Neuronal stem cell (in vitro differentiated cells): ENCODE measurements around the gene CACNB2.

Experiments
- DNase-seq: peaks from one replicate; pipeline ENCODE4 v3.0.0-alpha.2; 2013; ENCODE audit warnings: low spot score
- H2AFZ ChIP-seq: one replicate; pipeline ENCODE4 v1.6.1; 2013; ENCODE audit warnings: mild to moderate bottlenecking, low read length, inconsistent platforms
- H2AK5ac ChIP-seq: 2 replicates; pipeline ENCODE4 v1.6.1; 2013; ENCODE audit warnings: low read depth, mild to moderate bottlenecking, inconsistent platforms, low read length, moderate library complexity, mixed read lengths
- H2BK120ac ChIP-seq: 2 replicates; pipeline ENCODE4 v1.6.1; 2013; ENCODE audit warnings: low read depth, mild to moderate bottlenecking, inconsistent platforms, low read length, moderate library complexity, mixed read lengths
- H2BK12ac ChIP-seq: one replicate; pipeline ENCODE4 v1.6.1; 2013; ENCODE audit warnings: low read length, inconsistent platforms
- H2BK15ac ChIP-seq: 2 replicates; pipeline ENCODE4 v1.6.1; 2013; ENCODE audit warnings: mild to moderate bottlenecking, low read length, inconsistent platforms, mixed read lengths
- H2BK5ac ChIP-seq: one replicate; pipeline ENCODE4 v1.6.1; 2013; ENCODE audit warnings: inconsistent platforms, mild to moderate bottlenecking, low read length, moderate library complexity
- H3K14ac ChIP-seq: one replicate; pipeline ENCODE4 v1.6.1; 2013; ENCODE audit warnings: low read length, inconsistent platforms
- H3K18ac ChIP-seq: 2 replicates; pipeline ENCODE4 v1.6.1; 2013; ENCODE audit warnings: low read length, inconsistent platforms
- H3K23ac ChIP-seq: 2 replicates; pipeline ENCODE4 v1.6.1; 2013; ENCODE audit warnings: low read depth, mild to moderate bottlenecking, mixed read lengths, low read length, inconsistent platforms; ENCODE audit not compliant: poor library complexity
- H3K27ac ChIP-seq: replicated peaks from 3 replicates; pipeline ENCODE4 v1.5.1; 2013; ENCODE audit warnings: low read length, inconsistent platforms
- H3K27me3 ChIP-seq, 3 experiments: 2 replicates each; pipeline ENCODE4 v1.6.1; 2013; ENCODE audit warnings: low read length in 3 of 3, mild to moderate bottlenecking in 2 of 3, inconsistent platforms in 1 of 3, low read depth in 1 of 3, mixed read lengths in 1 of 3, moderate library complexity in 1 of 3; ENCODE audit not compliant: control insufficient read depth in 3 of 3, insufficient read depth in 3 of 3
- H3K36me3 ChIP-seq, 2 donors: replicated peaks in 1 of 2; 2 replicates each; pipeline ENCODE4 v1.6.1; 2013; ENCODE audit warnings: low read length in 2 of 2; ENCODE audit not compliant: control insufficient read depth in 2 of 2, insufficient read depth in 2 of 2
- H3K4ac ChIP-seq: 2 replicates; pipeline ENCODE4 v1.6.1; 2013; ENCODE audit warnings: inconsistent platforms, mild to moderate bottlenecking, low read length, moderate library complexity
- H3K4me1 ChIP-seq, 2 donors: 1 replicate in 1 of 2; 2 replicates in 1 of 2; pipeline ENCODE4 v1.6.1; 2013; ENCODE audit warnings: low read length in 2 of 2, low read depth in 1 of 2; ENCODE audit not compliant: control insufficient read depth in 2 of 2, insufficient read depth in 1 of 2
- H3K4me2 ChIP-seq: one replicate; pipeline ENCODE4 v1.6.1; 2013; ENCODE audit warnings: mild to moderate bottlenecking, low read length, inconsistent platforms; ENCODE audit not compliant: insufficient read depth, poor library complexity, severe bottlenecking
- H3K4me3 ChIP-seq, 2 donors: 2 replicates each; pipeline ENCODE4 v1.5.1; 2013; ENCODE audit warnings: low read length in 2 of 2, mild to moderate bottlenecking in 2 of 2, inconsistent platforms in 1 of 2, moderate library complexity in 1 of 2
- H3K79me1 ChIP-seq: one replicate; pipeline ENCODE4 v1.6.1; 2013; ENCODE audit warnings: low read depth, mild to moderate bottlenecking, inconsistent platforms, low read length, moderate library complexity
- H3K9ac ChIP-seq: one replicate; pipeline ENCODE4 v1.6.1; 2013; ENCODE audit warnings: mild to moderate bottlenecking, low read depth, low read length, inconsistent platforms; ENCODE audit not compliant: poor library complexity
- H3K9me3 ChIP-seq, 2 donors: replicated peaks in 1 of 2; 2 replicates each; pipeline versions ENCODE3 to v1.6.1; 2013; ENCODE audit warnings: low read length in 2 of 2, mild to moderate bottlenecking in 2 of 2, inconsistent platforms in 1 of 2, low read depth in 1 of 2, mixed read lengths in 1 of 2, moderate library complexity in 1 of 2; ENCODE audit not compliant: control insufficient read depth in 2 of 2, insufficient read depth in 1 of 2
- H4K8ac ChIP-seq: one replicate; pipeline ENCODE4 v1.6.1; 2013; ENCODE audit warnings: low read depth, mild to moderate bottlenecking, inconsistent platforms, low read length, moderate library complexity
- H4K91ac ChIP-seq: one replicate; pipeline ENCODE4 v1.6.1; 2013; ENCODE audit warnings: low read length, low read depth, mild to moderate bottlenecking, inconsistent platforms; ENCODE audit not compliant: poor library complexity
- WGBS, 2 donors: extraction: QIAGEN DNeasy Blood & Tissue Kit; methylation state at CpG; one replicate each; pipeline ENCODE4 v1.1.7; 2013; ENCODE audit warnings: missing lambda C conversion rate in 2 of 2, mixed read lengths in 1 of 2; ENCODE audit not compliant: insufficient read length in 2 of 2, insufficient replicate concordance in 1 of 2; ENCODE audit errors: extremely low coverage in 2 of 2; 5-methylcytosine and 5-hydroxymethylcytosine counted together

The CACNB2 gene

DNA sequence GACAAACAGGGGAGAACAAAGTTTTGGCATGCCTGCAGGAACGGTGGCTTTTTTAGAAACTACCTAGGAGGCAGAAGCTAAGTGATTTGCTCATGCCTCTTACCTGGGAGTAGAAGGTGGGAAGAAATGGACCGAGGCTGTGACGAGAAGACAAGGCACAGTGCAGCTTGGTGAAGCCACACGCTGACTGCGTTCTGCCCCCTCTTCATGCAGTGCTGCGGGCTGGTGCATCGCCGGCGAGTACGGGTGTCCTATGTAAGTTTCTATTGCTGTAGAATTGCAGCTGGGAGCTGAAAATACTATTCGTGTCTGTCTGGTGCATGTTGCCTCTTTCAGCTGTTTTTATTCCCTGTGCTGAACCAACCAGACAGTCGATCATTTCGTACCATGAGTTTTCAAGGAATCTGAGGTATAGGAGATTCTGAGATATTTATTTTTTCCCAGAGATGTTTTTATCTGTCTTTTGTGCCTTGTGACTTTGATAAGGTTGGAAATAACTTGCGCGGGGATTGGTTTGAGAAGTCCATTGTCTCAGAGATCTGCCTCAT lies 120.9 kb downstream of the CACNB2 start:
- Histone ChIP-seq H3K79me1 (no peaks in the 10 kb centered on the region), H2BK12ac (no peak overlapping the region), H3K23ac (no peak overlapping the region), H2BK120ac (no peak overlapping the region), H2AFZ (peak overlapping the region; percentile 37), H3K9me3 (no peaks in the 10 kb centered on the region), H3K14ac (no peak overlapping the region), H2BK15ac (no peak overlapping the region), H3K4me1 (peaks cover 0 to 3% of the 10 kb centered on the region in 2 donors), H3K27ac (no peak overlapping the region), H3K18ac (no peak overlapping the region), H3K9ac (no peak overlapping the region), H3K4ac (no peak overlapping the region), H4K91ac (no peak overlapping the region), H2AK5ac (no peak overlapping the region), H2BK5ac (no peak overlapping the region), H3K4me2 (no peak overlapping the region), H3K36me3 (no peaks in the 10 kb centered on the region), H3K4me3 (no peak overlapping the region), H3K27me3 (peaks cover 0 to 5% (median 0%) of the 10 kb centered on the region in 3 experiments), H4K8ac (no peak overlapping the region)
- DNase-seq, result no peak
- WGBS, 2 donors, result no CpG with 5 or more reads among the region's 15 CpGs

DNA sequence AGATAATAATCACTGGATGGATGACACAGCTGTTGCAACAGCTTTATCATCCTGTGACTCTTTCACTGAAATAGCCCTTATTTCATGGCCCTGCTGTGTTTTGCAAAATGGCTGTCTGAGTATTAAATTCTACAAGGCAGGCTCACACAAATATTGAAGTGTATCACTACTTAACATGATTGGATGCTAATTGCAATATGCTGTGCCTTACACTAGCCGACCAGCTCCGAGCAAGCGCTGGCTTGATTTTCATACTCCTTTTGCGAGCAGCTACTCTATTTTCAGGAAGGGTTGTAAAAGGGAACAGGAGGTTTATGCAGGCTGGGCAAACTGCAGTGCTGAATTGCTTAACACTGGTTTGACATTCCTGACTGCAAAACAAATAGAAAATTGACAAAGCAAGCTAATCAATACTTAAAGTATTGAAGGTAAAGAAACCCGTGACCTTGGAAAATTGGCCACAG lies 121.6 kb downstream of the CACNB2 start:
- WGBS, 2 donors, result no CpG with 5 or more reads among the region's 5 CpGs
- Histone ChIP-seq H3K14ac (no peak overlapping the region), H3K36me3 (no peaks in the 10 kb centered on the region), H3K9me3 (no peaks in the 10 kb centered on the region), H2BK12ac (no peak overlapping the region), H2BK5ac (no peak overlapping the region), H4K8ac (no peak overlapping the region), H2BK120ac (no peak overlapping the region), H3K79me1 (no peaks in the 10 kb centered on the region), H2AK5ac (no peak overlapping the region), H3K4me3 (no peak overlapping the region), H3K18ac (no peak overlapping the region), H2AFZ (no peak overlapping the region), H3K4ac (no peak overlapping the region), H4K91ac (no peak overlapping the region), H3K27ac (no peak overlapping the region), H3K9ac (no peak overlapping the region), H2BK15ac (no peak overlapping the region), H3K27me3 (peaks cover 0 to 5% (median 0%) of the 10 kb centered on the region in 3 experiments), H3K4me1 (peaks cover 0 to 3% of the 10 kb centered on the region in 2 donors), H3K23ac (no peak overlapping the region), H3K4me2 (no peak overlapping the region)
- no peak for DNase-seq

DNA sequence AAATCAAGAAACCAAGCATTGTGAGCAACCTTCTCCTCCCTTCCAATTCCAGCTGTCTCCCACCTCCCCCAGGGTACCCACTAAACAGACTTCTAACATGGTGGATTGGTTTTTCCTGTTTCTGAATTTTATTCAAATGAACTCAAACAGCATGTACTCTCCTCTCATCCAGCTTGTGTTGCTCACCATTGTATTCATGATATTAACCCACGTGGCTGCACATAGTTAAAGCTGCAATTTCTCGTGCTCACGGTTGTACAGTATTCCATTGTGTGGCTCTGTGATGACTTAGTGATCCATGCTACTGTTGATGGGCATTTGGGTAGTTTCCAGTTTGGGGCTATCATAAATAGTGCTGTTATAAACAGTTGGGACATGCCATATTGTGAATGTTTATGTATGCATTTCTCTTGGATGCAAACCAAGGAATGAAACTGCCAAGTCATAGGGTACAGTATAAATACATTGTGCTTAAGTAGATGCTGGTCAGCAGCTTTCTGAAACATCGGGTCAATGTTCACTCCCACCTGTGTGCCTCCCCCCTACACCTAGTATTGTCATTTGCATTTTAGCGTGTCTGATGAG lies 124.3 kb downstream of the CACNB2 start:
- Histone ChIP-seq H2BK120ac (no peak overlapping the region), H2BK5ac (no peak overlapping the region)
- no CpG with 5 or more reads among the region's 5 CpGs for WGBS, 2 donors

DNA sequence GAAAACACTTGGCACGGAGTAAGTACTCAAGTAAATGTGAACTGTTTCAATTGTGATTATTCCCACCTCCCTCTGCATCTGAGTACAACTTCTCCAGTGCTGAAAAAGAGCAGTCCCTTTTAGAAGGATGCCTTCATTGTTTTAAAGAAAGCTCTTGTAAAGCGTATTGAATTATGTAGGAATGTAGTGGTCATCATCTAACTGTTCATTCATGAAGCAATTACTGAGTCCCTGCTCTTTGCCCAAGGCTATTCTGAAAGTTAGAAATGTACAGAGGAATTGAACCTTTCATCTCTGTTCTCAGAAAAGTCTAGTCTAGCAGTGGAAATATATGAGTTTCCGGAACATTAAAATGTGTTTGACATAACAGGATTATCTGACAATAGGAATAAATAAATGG lies 127.8 kb downstream of the CACNB2 start:
- H2BK5ac ChIP-seq, result no peak overlapping the region
- no CpG with 5 or more reads among the region's 3 CpGs for WGBS, 2 donors

More for the DNA sequence above, 124.3 kb downstream of the CACNB2 start:
- Histone ChIP-seq H3K27me3 (peaks cover 0 to 5% (median 0%) of the 10 kb centered on the region in 3 experiments), H3K4me2 (no peak overlapping the region), H4K8ac (no peak overlapping the region), H3K23ac (no peak overlapping the region), H2AFZ (no peak overlapping the region), H3K4me1 (peaks cover 0 to 3% of the 10 kb centered on the region in 2 donors), H3K4ac (no peak overlapping the region), H3K4me3 (no peak overlapping the region), H2BK15ac (no peak overlapping the region), H3K9ac (no peak overlapping the region), H3K9me3 (no peaks in the 10 kb centered on the region), H3K79me1 (no peaks in the 10 kb centered on the region), H2BK12ac (no peak overlapping the region), H2AK5ac (no peak overlapping the region), H3K27ac (no peak overlapping the region), H3K18ac (no peak overlapping the region), H4K91ac (no peak overlapping the region), H3K36me3 (no peaks in the 10 kb centered on the region), H3K14ac (no peak overlapping the region)
- DNase-seq, result no peak

More for the DNA sequence above, 127.8 kb downstream of the CACNB2 start:
- Histone ChIP-seq H2AK5ac (no peak overlapping the region), H3K4me2 (no peak overlapping the region), H3K4me3 (no peak overlapping the region), H3K79me1 (no peaks in the 10 kb centered on the region), H2BK12ac (no peak overlapping the region), H3K9me3 (no peaks in the 10 kb centered on the region), H3K4me1 (no peaks in the 10 kb centered on the region), H3K27me3 (no peaks in the 10 kb centered on the region), H3K4ac (no peak overlapping the region), H4K8ac (no peak overlapping the region), H3K18ac (no peak overlapping the region), H3K9ac (no peak overlapping the region), H3K23ac (no peak overlapping the region), H3K27ac (no peak overlapping the region), H2BK120ac (no peak overlapping the region), H2BK15ac (no peak overlapping the region), H3K36me3 (no peaks in the 10 kb centered on the region), H4K91ac (no peak overlapping the region), H3K14ac (no peak overlapping the region), H2AFZ (no peak overlapping the region)
- DNase-seq, result no peak
